Endometrial microvascular endothelial cells (primary cell): Measurements from ENCODE around the gene CYP21A2. TPM values are rescaled to one million over a fixed set of nuclear protein-coding genes. Genes with fewer than 3 reads are reported as not detected.

Experiments
- in situ Hi-C: cut with HindIII; loops from 2 replicates; pipeline ENCODE4 v1.10.0; 2017; ENCODE audit warnings: low sequenced_read_pairs, low pct_unique_long_range_greater_than_20kb; ENCODE audit errors: inconsistent ontology term
- total RNA-seq: library from RNA; depleted of rRNA; stranded (reverse); fragments of >200 nt; gene quantifications from one replicate; pipeline ENCODE4 v1.2.3, GENCODE V29; 2015; ENCODE audit errors: inconsistent ontology term

CYP21A2 gene
- total RNA-seq, 1 donor from 2014 or later: not detected

DNA sequence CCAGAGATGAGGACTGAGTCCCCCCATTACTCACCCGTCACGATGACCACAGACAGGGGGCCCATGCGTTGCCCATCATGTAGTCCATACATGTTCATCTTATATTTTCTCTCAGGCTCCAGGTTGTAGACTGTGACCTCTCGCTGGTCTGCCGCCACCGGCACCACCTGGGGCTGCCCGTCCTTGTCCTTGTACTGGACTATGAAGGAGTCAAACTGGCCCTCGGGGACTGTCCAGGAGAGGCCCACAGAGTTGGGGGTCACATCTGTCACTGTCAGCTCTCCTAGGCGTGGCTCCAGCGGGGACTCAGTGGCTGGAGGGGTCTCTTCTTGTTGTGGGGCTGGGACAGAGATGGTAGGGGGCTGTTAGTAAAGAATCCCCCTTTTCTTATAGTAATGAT, 35.4 kb downstream of the CYP21A2 start:
- in situ Hi-C loops: no loop called here

- in situ Hi-C loops: no loop called here
Observed at GRCh38 chr6:32074996-32075532, 36.8 kb downstream of the CYP21A2 start.

- in situ Hi-C loops: no loop called here
Observed at GRCh38 chr6:32075781-32076180, 37.6 kb downstream of the CYP21A2 start.

GRCh38 chr6:32076321-32076809, 38.1 kb downstream of the CYP21A2 start:
- in situ Hi-C loops: no loop called here

DNA sequence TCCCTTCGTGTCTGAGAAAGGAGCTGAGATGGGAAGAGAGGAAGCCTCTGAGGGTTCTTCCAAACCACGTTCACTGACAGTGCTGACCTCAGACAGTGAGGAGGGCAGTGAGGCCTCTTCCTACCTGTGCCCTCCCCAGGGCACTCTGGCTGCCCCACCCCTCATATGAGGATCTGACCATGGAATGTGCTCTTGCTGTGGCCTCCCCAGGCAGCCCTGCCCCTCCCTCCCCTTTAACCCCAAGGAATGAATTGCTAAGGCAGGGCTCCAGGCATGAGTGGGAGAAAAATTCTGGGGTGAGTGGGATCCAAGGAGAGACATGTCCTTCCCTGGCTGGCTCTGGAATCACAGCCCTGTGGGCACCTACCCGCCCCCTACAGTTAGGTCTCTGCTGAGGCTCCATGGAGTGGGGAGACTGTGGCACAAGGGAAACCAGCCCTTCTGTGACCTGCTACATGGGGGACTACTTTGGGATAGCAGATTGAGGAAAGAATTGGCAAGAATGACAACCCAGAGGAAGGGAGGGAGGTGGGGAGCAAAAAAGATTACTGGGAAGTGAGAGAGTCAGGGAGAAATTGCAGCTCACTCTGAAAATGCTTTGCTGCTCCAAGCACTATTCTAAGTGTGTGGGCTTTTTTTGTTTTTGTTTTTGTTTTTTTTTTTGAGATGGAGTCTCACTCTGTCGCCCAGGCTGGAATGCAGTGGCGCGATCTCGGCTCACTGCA, 41.5 kb downstream of the CYP21A2 start:
- in situ Hi-C loops: no loop called here

DNA sequence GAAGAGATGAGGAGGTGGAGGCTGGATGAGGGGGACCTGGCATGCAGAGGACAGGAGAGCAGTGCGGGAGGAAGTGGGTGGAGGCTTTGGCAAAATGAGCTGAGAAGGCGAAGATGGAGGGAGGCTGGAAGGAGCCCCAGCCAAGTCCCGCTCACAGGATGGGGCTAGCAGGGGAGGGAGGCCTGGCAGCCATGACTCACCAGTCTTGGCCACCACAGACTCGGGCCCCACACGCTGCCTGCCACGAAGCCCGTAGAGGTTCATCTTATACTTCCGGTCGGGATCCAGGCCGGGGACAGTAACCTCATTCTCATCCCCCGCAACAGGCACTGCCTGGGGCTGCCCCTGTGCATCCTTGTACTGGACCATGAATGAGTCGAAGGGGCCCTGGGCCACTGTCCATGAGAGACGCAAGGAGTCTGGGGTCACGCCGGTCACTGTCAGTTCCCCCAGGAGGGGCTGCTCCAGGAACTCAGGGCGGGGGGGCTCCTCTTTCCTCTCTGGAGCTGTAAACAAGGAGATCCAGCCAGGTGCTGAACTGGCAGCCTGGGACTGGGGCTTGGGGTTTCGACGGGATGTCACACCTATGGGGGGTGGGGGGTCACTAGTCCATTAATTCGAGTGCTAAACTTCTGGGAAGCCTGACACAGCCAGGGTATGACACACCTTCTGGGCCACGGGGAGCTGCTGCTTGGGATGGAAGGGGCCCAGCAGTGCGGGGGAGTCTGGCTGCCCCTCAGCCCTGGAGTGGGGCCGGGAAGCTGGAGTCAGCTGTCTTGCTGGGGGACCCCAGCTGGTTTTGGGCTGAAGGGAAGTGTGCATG, 43.2 kb downstream of the CYP21A2 start:
- in situ Hi-C loops: no loop called here

- in situ Hi-C loops: no loop called here
Observed at GRCh38 chr6:32082478-32082877, 44.3 kb downstream of the CYP21A2 start.

DNA sequence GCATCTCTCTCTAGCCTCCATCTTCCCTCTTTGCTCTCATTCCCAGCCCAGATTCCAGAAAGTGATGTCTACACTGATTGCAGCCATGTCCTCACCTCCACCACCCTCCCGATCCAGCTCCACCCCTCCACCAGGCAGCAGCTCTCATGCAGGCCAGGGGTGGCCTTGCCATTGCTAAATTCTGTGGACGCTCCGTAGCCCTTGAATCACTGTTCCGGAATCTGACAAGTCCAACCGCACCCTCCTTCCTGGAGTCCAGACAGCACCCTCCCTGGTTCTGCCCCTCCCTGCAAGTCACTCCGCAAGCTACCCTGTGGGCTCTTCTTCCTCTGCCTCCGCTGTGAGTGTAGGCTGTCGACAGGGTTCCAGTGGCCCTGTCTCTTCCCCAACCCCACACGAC, 44.7 kb downstream of the CYP21A2 start:
- in situ Hi-C loops: no loop called here

DNA sequence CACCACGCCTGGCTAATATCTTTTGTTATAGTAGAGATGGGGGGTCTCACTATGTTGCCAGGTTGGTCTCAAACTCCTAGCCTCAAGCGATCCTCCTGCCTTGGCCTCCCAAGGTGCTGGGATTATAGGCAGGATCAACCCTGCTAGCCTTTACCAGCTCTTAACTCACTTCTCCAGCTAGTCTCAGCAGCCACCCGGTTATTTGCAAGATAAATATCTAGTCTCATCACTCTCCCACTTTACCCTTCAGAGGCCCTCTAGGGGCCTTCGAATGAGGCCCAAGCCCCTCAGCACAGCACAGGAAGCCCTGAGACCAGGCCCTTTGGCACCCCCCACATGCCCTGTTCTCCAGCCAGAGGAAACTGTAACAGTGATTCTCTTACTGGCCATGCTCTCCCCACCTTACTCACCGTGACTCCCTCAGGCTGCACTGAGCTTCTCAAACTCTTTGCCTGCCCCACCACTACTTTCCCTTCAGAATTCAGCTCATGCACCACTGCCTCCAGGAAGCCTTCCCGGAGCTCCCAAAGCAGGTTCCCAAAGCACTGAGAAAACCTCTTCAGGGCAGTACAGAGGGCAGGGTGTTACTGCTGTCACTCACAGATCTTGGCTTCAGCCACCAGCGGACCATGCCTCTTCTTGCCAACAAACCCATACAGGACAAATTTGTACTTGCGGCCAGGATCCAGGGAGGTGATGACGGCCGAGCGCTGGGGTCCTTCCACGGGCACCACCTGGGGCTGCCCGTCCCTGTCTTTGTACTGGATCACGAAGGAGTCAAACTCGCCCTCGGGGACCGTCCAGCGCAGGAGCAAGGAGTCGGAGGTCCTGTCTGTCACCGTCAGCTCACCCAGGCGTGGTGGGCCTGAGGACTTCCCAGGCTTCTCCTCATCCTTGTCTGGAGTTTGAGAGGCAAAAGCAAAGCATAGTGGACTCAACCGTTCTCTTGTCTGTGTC, 45.9 kb downstream of the CYP21A2 start:
- in situ Hi-C loops: no loop called here

DNA sequence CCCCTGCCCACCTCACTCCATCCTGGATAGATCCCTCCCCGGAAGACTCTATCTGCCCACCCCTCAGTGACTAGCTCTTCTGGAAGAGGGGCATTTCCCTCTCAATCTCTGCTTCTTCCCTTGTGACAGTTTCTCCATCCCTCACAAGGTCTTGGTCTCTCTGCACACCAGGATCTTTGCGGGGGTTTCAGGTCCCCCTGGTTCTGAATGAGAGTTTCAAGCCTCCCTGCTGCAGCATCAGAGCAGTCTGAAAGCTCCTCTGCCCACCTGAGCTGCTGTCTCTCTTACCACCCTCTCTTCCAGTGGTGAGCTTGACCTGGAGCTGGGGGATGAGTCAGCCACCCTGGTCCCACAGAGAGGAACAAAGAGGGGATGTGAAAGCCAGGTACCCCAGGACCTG, 46.6 kb downstream of the CYP21A2 start:
- in situ Hi-C loops: no loop called here

GRCh38 chr6:32085759-32086459, 47.7 kb downstream of the CYP21A2 start:
- in situ Hi-C loops: no loop called here

- in situ Hi-C loops: no loop called here
Observed at GRCh38 chr6:32086661-32087573, 48.7 kb downstream of the CYP21A2 start.

DNA sequence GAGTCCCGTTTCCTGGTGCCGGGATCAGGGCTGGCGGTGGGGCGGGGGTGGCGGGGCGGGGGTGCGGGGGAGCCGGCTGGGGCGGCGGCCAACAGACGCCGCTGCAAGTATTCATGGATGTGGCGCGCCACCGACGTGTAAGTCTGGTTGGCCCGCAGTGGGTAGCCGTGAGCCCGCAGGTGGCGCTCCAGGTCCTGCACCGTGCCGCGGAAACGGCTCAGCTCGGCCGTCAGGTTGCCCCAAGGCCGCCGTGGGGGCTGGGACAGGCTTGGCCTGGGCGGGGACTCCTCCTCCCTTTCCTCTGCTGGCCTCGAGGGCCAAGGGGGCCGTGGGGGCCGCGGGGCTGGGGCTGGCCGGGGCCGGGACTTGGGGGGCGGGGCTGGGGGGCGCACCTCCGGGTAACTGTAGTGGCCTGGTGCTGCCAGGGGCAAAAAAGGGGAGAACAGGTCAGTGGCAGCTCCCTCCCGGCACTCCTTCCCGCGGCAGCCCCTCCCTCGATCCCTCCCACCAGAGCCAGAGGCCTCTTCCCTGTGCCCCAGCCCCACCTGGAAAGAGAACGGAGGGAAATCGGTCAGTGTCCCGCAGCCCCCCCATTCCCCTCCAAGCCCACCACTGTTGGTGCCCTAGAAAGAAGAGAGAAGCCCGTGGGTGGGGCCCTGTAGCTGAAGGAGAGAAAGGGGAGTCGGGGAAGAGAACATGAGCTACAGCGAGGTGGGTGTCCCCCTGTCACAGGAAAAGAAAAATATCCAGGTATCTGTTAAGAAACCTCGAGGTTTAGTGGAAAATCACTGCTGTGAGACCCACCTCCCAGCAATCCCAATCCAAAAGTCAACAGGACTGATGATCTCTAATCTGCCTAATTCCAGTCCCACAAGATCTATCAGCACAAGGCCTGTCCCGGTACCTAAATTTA, 49.6 kb downstream of the CYP21A2 start:
- in situ Hi-C loops: no loop called here

- in situ Hi-C loops: no loop called here
Observed at GRCh38 chr6:32088487-32089049, 50.4 kb downstream of the CYP21A2 start.

GRCh38 chr6:32089082-32089828, 51.0 kb downstream of the CYP21A2 start:
- in situ Hi-C loops: no loop called here
